Transverse colon (tissue), 4 donors: ENCODE data around the gene PDSS2. TPM values are rescaled to one million over a fixed set of nuclear protein-coding genes. Genes with fewer than 3 reads are reported as not detected.

Experiments used
- DNase-seq: peaks from one replicate; pipeline ENCODE4 v3.0.0-alpha.2; 2019
- H3K27ac ChIP-seq, 4 donors: fragments of 200-600 bp; sonication (generic); 2 replicates each; pipeline ENCODE4 v1.5.1; 2016 to 2018; ENCODE audit warnings: inconsistent platforms in 4 of 4
- H3K27me3 ChIP-seq: fragments of 200-600 bp; sonication (generic); 2 replicates; pipeline ENCODE4 v1.5.1; 2017; ENCODE audit warnings: inconsistent platforms
- H3K36me3 ChIP-seq, 4 donors: fragments of 200-600 bp; sonication (generic); 2 replicates each; pipeline ENCODE4 v1.5.1; 2017 to 2019; ENCODE audit warnings: inconsistent platforms in 4 of 4
- H3K4me1 ChIP-seq, 4 donors: fragments of 200-600 bp; sonication (generic); 2 replicates each; pipeline ENCODE4 v1.5.1; 2017 to 2020; ENCODE audit warnings: inconsistent platforms in 4 of 4
- H3K4me3 ChIP-seq, 4 donors: fragments of 200-600 bp; sonication (generic); 1 replicate in 1 of 4; 2 replicates in 3 of 4; pipeline versions ENCODE4 v1.5.1 to v1.6.1; 2017 to 2019; ENCODE audit warnings: inconsistent platforms in 4 of 4
- H3K9me3 ChIP-seq, 2 donors: fragments of 200-600 bp; sonication (generic); 2 replicates each; pipeline ENCODE4 v1.5.1; 2017 to 2019; ENCODE audit warnings: inconsistent platforms in 2 of 2
- CTCF ChIP-seq, 5 experiments: fragments of 200-600 bp in 3 of 5; fragments of 450-650 bp in 2 of 5; sonication (generic) in 3 of 5; IDR thresholded peaks; 1 replicate in 2 of 5; 2 replicates in 3 of 5; pipeline ENCODE4 v1.5.1; 2016 to 2017; ENCODE audit warnings: antibody characterized with exemption in 5 of 5, inconsistent platforms in 3 of 5, mild to moderate bottlenecking in 2 of 5, moderate library complexity in 1 of 5
- EP300 ChIP-seq: sonication (generic); formaldehyde crosslinking; IDR thresholded peaks from one replicate; pipeline ENCODE4 v1.6.1; 2017; ENCODE audit warnings: antibody characterized with exemption, low read depth
- POLR2A ChIP-seq: fragments of 450-650 bp; IDR thresholded peaks from one replicate; pipeline ENCODE4 v1.6.1; 2016; ENCODE audit warnings: antibody characterized with exemption, mild to moderate bottlenecking, moderate library complexity
- POLR2AphosphoS5 ChIP-seq, 3 donors: sonication (generic); formaldehyde crosslinking; IDR thresholded peaks; one replicate each; pipeline ENCODE4 v1.6.1; 2016; ENCODE audit warnings: antibody characterized with exemption in 3 of 3
- WGBS, 2 donors: methylation state at CpG; one replicate each; pipeline ENCODE4 v1.1.5; 2018; ENCODE audit warnings: low coverage in 1 of 2; 5-methylcytosine and 5-hydroxymethylcytosine counted together
- in situ Hi-C, 4 donors: fragments of 200-750 bp; cut with MboI; loops; one replicate each; pipeline versions ENCODE4 v1.15.0 to v1.15.1; 2017; ENCODE audit warnings: low sequenced_read_pairs in 3 of 4, low pct_ligation_motif_present in 1 of 4, low pct_unique_long_range_greater_than_20kb in 1 of 4
- intact Hi-C: fragments of 100-400 bp; cut with DNase I; formaldehyde crosslinking; loops from one replicate; pipeline ENCODE4 v1.15.1; 2023; ENCODE audit warnings: low total_unique reads
- total RNA-seq, 4 donors: library from RNA; depleted of rRNA; stranded (reverse); fragments of >200 nt; gene quantifications; one replicate each; pipeline ENCODE4 v1.1.0, GENCODE V29; 2016

PDSS2 gene
- total RNA-seq: 10 to 100 TPM in 3 of 4 donors, 1 to 10 TPM in 1; 3.0 to 32.5 (median 15.6) TPM

- H3K9me3 ChIP-seq: no peaks in the 10 kb centered on the region
- H3K27me3 ChIP-seq: no peaks in the 10 kb centered on the region
- peak within 1 kb of the TSS; percentile 75 to 96 (median 82) for H3K4me3 ChIP-seq
- H3K36me3 ChIP-seq: no peaks in the 10 kb centered on the region
- H3K4me1 ChIP-seq: peaks cover 0 to 16% (median 5%) of the 10 kb centered on the region in 4 donors
- intact Hi-C loops: no loop called here
- peak within 1 kb of the TSS; percentile 87 to 91 (median 89) for H3K27ac ChIP-seq
- 1% methylated on average over 32 of the region's 46 CpGs; no CpG with 5 or more reads in 1 of the 2 donors for WGBS, 2 donors
- in situ Hi-C loops: no loop called here
- peak in 4 of 5 experiments; percentile 17 to 55 (median 30) for TF ChIP-seq CTCF (IDR thresholded peaks at IDR 0.05)
- TF ChIP-seq EP300: no peak
- TF ChIP-seq POLR2A: peak; percentile 91
- peak; percentile 82 to 93 (median 86) for TF ChIP-seq POLR2AphosphoS5 (IDR thresholded peaks at IDR 0.05)
- DNase-seq: peak; percentile 99
These were observed at the start of gene PDSS2 for GRCh38 chr6:107459283-107460082. Gene PDSS2, minus strand, starts transcription at chr6:107459564. Its CDS starts 279 bp downstream, at chr6:107459285.

GRCh38 chr6:107506145-107506544 is 46.8 kb upstream of the PDSS2 start:
- 50 to 68% methylated on average over 1 of the region's 1 CpG for WGBS, 2 donors
- in situ Hi-C loops: no loop called here
- no peak overlapping the region for H3K4me3 ChIP-seq
- TF ChIP-seq POLR2AphosphoS5 (IDR thresholded peaks at IDR 0.05) (no peak), EP300 (no peak), CTCF (IDR thresholded peaks at IDR 0.05) (no peak), POLR2A (no peak)
- intact Hi-C loops: no loop called here
- H3K36me3 ChIP-seq: no peaks in the 10 kb centered on the region
- peaks cover 0 to 3% (median 0%) of the 10 kb centered on the region in 4 donors for H3K4me1 ChIP-seq
- H3K27ac ChIP-seq: no peak overlapping the region
- no peaks in the 10 kb centered on the region for H3K9me3 ChIP-seq
- DNase-seq: no peak
- H3K27me3 ChIP-seq: no peaks in the 10 kb centered on the region

DNA sequence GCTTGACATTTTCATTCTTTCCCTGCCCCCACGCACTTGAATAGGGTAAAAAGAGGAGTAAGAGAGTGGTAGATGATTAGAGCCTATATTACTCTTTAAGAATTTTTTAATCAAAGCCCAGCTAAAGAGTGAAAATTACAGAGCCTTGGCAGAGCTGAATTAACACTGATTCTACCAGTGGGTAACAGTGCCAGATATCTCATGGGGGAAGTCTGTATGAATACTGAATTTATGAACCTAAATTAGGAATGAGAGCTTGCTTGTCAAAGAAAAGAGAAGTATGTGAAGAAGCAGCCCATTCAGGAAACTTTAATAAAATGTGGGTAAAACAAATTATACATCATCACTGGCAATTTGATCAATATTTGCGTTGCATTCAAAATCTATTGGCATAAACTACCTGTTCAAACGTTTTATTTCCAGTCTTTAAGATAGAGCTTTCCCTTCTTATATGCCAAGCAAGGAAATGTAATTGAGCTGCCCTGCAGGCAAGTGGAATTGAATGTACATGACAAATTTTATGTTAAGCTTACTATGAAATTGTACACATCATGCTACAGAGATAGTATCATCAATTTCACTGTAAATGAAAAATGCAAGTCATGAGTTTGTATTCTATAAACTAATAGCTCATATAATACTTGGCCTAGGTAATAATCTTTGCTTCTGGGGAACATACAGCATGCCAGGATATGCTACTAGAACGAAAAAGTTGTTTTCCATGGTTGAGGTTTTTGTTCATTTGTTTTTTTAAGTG is 45.1 kb upstream of the PDSS2 start:
- no peaks in the 10 kb centered on the region for H3K36me3 ChIP-seq
- H3K4me3 ChIP-seq: no peak overlapping the region
- intact Hi-C loops (no loop called here), in situ Hi-C loops (no loop called here)
- H3K27me3 ChIP-seq: no peaks in the 10 kb centered on the region
- no peak for DNase-seq
- WGBS, 2 donors: 74 to 77% methylated on average over 3 to 4 of the region's 4 CpGs
- H3K9me3 ChIP-seq: no peaks in the 10 kb centered on the region
- H3K4me1 ChIP-seq: peaks cover 0 to 1% (median 0%) of the 10 kb centered on the region in 4 donors
- TF ChIP-seq EP300 (no peak), CTCF (IDR thresholded peaks at IDR 0.05) (no peak), POLR2A (no peak), POLR2AphosphoS5 (IDR thresholded peaks at IDR 0.05) (no peak)
- H3K27ac ChIP-seq: no peak overlapping the region
